HG02943 (cell line): ENCODE measurements around the gene C10orf88.

Experiments
- ATAC-seq: cut with Tn5 transposase; IDR thresholded peaks from one replicate; pipeline ENCODE4 v1.9.1; 2021; ENCODE audit warnings: mild to moderate bottlenecking, low read depth, moderate library complexity; ENCODE audit not compliant: unreplicated experiment

The C10orf88 gene

GRCh38 chr10:122953902-122954730 lies at the start of gene C10orf88:
Gene C10orf88 (minus strand): TSS chr10:122954227. CDS start chr10:122954178, 49 bp downstream.
- ATAC-seq: peak; percentile 98

- ATAC-seq: no peak
Observed at GRCh38 chr10:123001370-123001769, 47.3 kb upstream of the C10orf88 start.

GRCh38 chr10:123000155-123000554 lies 46.1 kb upstream of the C10orf88 start:
- no peak for ATAC-seq

GRCh38 chr10:122999347-122999746 lies 45.3 kb upstream of the C10orf88 start:
- no peak for ATAC-seq

GRCh38 chr10:122998934-122999333 lies 44.9 kb upstream of the C10orf88 start:
- ATAC-seq: no peak

- no peak for ATAC-seq
Observed at GRCh38 chr10:122998360-122998917, 44.4 kb upstream of the C10orf88 start.

- no peak for ATAC-seq
Observed at GRCh38 chr10:122997864-122998263, 43.8 kb upstream of the C10orf88 start.

- no peak for ATAC-seq
Observed at GRCh38 chr10:122995936-122996335, 41.9 kb upstream of the C10orf88 start.

- no peak for ATAC-seq
Observed at GRCh38 chr10:122993797-122994336, 39.8 kb upstream of the C10orf88 start.

- no peak for ATAC-seq
Observed at GRCh38 chr10:122992031-122992585, 38.1 kb upstream of the C10orf88 start.

GRCh38 chr10:122990278-122990677 lies 36.3 kb upstream of the C10orf88 start:
- ATAC-seq: no peak

- no peak for ATAC-seq
Observed at GRCh38 chr10:122988501-122988900, 34.5 kb upstream of the C10orf88 start.

- ATAC-seq: no peak
Observed at GRCh38 chr10:122986335-122986734, 32.3 kb upstream of the C10orf88 start.

- no peak for ATAC-seq
Observed at GRCh38 chr10:122984708-122985107, 30.7 kb upstream of the C10orf88 start.

GRCh38 chr10:122983898-122984297 lies 29.9 kb upstream of the C10orf88 start:
- no peak for ATAC-seq

GRCh38 chr10:122981066-122981464 lies 27.0 kb upstream of the C10orf88 start:
- ATAC-seq: no peak

- ATAC-seq: peak; percentile 98
Observed at GRCh38 chr10:122980209-122981065, 26.4 kb upstream of the C10orf88 start, which contains the start of gene PSTK. Gene PSTK (plus strand): TSS chr10:122980401. CDS start chr10:122980480, 79 bp downstream.

GRCh38 chr10:122974543-122975064 lies 20.6 kb upstream of the C10orf88 start:
- ATAC-seq: no peak

- no peak for ATAC-seq
Observed at GRCh38 chr10:122974023-122974422, 20.0 kb upstream of the C10orf88 start.

GRCh38 chr10:122968698-122969097 lies 14.7 kb upstream of the C10orf88 start:
- no peak for ATAC-seq
